ENCODE data around the gene WDSUB1.

WDSUB1 gene

DNA sequence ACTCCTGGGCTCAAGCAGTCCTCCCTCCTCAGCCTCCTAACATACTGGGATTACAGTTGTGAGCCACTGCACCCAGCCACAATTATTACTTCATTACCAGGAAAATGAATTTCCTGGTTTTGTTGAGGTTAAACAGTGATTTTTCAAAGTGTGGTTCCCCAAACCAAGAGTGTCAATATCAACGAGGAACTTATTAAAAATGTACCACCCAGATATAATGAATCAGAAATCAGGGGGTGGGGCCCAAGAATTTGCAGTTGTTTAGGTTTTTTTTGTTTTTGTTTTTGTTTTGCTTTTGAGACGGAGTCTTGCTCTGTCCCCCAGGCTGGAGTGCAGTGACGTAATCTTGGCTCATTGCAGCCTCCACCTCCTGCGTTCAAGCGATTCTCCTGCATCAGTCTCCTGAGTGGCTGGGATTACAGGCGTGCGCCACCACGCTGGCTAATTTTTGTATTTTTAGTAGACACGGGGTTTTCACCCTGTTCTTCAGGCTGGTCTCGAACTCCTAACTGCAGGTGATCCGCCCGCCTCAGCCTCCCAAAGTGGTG is 94.1 kb downstream of the WDSUB1 start:
- peaks cover 1% of the 10 kb centered on the region for H3K9me3 ChIP-seq (ENCODE audit: insufficient read depth, low read depth, low read length)
- no peak overlapping the region for H2AFZ ChIP-seq (ENCODE audit: insufficient read depth, low read length, poor library complexity)
- no peak overlapping the region for H3K14ac ChIP-seq (ENCODE audit: low read length)
- H3K23ac ChIP-seq (ENCODE audit: low read length), result no peak overlapping the region
- H3K27ac ChIP-seq (ENCODE audit: low read depth, low read length), result no peak overlapping the region
- no peak overlapping the region for H2BK12ac ChIP-seq (ENCODE audit: low read length)
- no peak overlapping the region for H4K8ac ChIP-seq (ENCODE audit: low read depth, low read length)
- no peak overlapping the region for H4K91ac ChIP-seq (ENCODE audit: low read depth, low read length)
- no peak overlapping the region for H2AK5ac ChIP-seq (ENCODE audit: low read length)
- WGBS (ENCODE audit: extremely low coverage, insufficient coverage, insufficient read length), result no CpG with 5 or more reads among the region's 12 CpGs
- no peak overlapping the region for H3K9ac ChIP-seq (ENCODE audit: low read length)
- no peak overlapping the region for H3K4me3 ChIP-seq (ENCODE audit: low read depth, low read length)
- H4K12ac ChIP-seq (ENCODE audit: low read depth, low read length), result no peak overlapping the region
- H3K18ac ChIP-seq (ENCODE audit: low read length), result no peak overlapping the region
- no peak overlapping the region for H3K4ac ChIP-seq (ENCODE audit: low read depth, low read length)
- no peaks in the 10 kb centered on the region for H3K79me2 ChIP-seq (ENCODE audit: control insufficient read depth, insufficient read depth, low read length, poor library complexity)
- DNase-seq, result no peak
- H2BK5ac ChIP-seq (ENCODE audit: low read depth, low read length, poor library complexity), result no peak overlapping the region
- H3K27me3 ChIP-seq (ENCODE audit: insufficient read depth, low read length), result no peaks in the 10 kb centered on the region
- no peak overlapping the region for H3K4me2 ChIP-seq (ENCODE audit: low read length)
- H3K4me1 ChIP-seq (ENCODE audit: control insufficient read depth in 1 of 2, insufficient read depth in 2 of 2, low read length in 2 of 2), result no peaks in the 10 kb centered on the region
- H2BK120ac ChIP-seq (ENCODE audit: insufficient read depth, low read length, poor library complexity), result no peak overlapping the region
- no peaks in the 10 kb centered on the region for H3K79me1 ChIP-seq (ENCODE audit: low read length)
- peaks cover 30 to 41% of the 10 kb centered on the region in 2 experiments for H3K36me3 ChIP-seq (ENCODE audit: control insufficient read depth in 1 of 2, insufficient read depth in 2 of 2, low read length in 2 of 2)

DNA sequence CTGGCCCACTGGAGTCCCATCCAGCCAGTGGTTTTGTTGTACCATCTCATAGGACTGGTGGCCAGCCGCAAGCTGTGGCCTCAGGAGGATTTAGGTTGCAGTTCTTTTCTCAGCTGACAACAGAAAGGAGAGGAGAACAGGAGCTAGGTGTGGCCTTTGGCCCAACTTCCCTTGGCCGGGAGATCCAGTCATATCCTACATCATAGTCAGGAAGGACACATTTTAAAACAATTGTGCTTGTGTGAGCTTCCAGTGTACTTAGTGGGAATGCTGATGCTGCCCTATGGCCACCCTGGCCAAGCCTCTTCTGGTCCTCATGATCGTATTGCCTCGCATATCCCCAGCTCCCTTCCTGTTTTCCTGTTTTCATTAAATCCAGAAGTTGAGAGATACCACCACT is 98.1 kb downstream of the WDSUB1 start:
- Histone ChIP-seq H4K12ac (ENCODE audit: low read depth, low read length) (no peak overlapping the region), H3K4me3 (ENCODE audit: low read depth, low read length) (no peak overlapping the region)

DNA sequence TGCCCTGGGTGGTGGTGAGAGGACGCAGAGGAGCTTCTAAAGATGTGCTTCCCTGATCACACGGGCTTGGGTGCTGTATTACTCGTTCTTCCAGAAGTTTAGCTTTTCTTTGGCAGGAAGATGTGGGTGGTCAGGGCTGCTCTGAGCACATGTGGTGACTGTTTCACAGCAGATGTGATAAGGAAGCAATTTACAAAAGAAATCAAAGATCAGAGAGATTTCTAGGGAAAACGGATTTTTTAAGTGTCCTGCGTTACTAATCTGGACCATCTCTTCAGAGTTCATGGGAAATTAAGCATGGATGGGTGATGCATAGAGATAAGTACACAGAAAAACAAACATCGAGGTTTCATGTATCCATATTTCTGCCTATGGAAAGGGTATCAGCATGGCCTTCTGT is 99.4 kb downstream of the WDSUB1 start:
- no peak overlapping the region for H4K12ac ChIP-seq (ENCODE audit: low read depth, low read length)
- H2BK5ac ChIP-seq (ENCODE audit: low read depth, low read length, poor library complexity), result no peak overlapping the region
- no peak overlapping the region for H3K9ac ChIP-seq (ENCODE audit: low read length)
- H3K4ac ChIP-seq (ENCODE audit: low read depth, low read length), result no peak overlapping the region
- H3K14ac ChIP-seq (ENCODE audit: low read length), result no peak overlapping the region
- no peak overlapping the region for H3K27ac ChIP-seq (ENCODE audit: low read depth, low read length)
- no peak overlapping the region for H2BK12ac ChIP-seq (ENCODE audit: low read length)
- no peak overlapping the region for H2AK5ac ChIP-seq (ENCODE audit: low read length)
- H4K91ac ChIP-seq (ENCODE audit: low read depth, low read length), result no peak overlapping the region
- H3K23ac ChIP-seq (ENCODE audit: low read length), result no peak overlapping the region
- no peaks in the 10 kb centered on the region for H3K27me3 ChIP-seq (ENCODE audit: insufficient read depth, low read length)
- peaks cover 15 to 18% of the 10 kb centered on the region in 2 experiments for H3K4me1 ChIP-seq (ENCODE audit: control insufficient read depth in 1 of 2, insufficient read depth in 2 of 2, low read length in 2 of 2)
- no peaks in the 10 kb centered on the region for H3K79me1 ChIP-seq (ENCODE audit: low read length)
- H3K9me3 ChIP-seq (ENCODE audit: insufficient read depth, low read depth, low read length), result peaks cover 1% of the 10 kb centered on the region
- no peak overlapping the region for H3K4me2 ChIP-seq (ENCODE audit: low read length)
- no peak overlapping the region for H2AFZ ChIP-seq (ENCODE audit: insufficient read depth, low read length, poor library complexity)
- no peak overlapping the region for H3K18ac ChIP-seq (ENCODE audit: low read length)
- WGBS (ENCODE audit: extremely low coverage, insufficient coverage, insufficient read length), result no CpG with 5 or more reads among the region's 6 CpGs
- peaks cover 26 to 35% of the 10 kb centered on the region in 2 experiments for H3K36me3 ChIP-seq (ENCODE audit: control insufficient read depth in 1 of 2, insufficient read depth in 2 of 2, low read length in 2 of 2)
- H4K8ac ChIP-seq (ENCODE audit: low read depth, low read length), result no peak overlapping the region
- no peaks in the 10 kb centered on the region for H3K79me2 ChIP-seq (ENCODE audit: control insufficient read depth, insufficient read depth, low read length, poor library complexity)
- H2BK120ac ChIP-seq (ENCODE audit: insufficient read depth, low read length, poor library complexity), result no peak overlapping the region
- peak; percentile 90 to 94 for DNase-seq
- H3K4me3 ChIP-seq (ENCODE audit: low read depth, low read length), result no peak overlapping the region

More for the DNA sequence above, 98.1 kb downstream of the WDSUB1 start:
- no peak overlapping the region for H3K14ac ChIP-seq (ENCODE audit: low read length)
- peaks cover 24 to 35% of the 10 kb centered on the region in 2 experiments for H3K36me3 ChIP-seq (ENCODE audit: control insufficient read depth in 1 of 2, insufficient read depth in 2 of 2, low read length in 2 of 2)
- no peak overlapping the region for H3K27ac ChIP-seq (ENCODE audit: low read depth, low read length)
- H3K9me3 ChIP-seq (ENCODE audit: insufficient read depth, low read depth, low read length), result peaks cover 1% of the 10 kb centered on the region
- WGBS (ENCODE audit: extremely low coverage, insufficient coverage, insufficient read length), result no CpG with 5 or more reads among the region's 4 CpGs
- H3K4ac ChIP-seq (ENCODE audit: low read depth, low read length), result no peak overlapping the region
- no peak overlapping the region for H2BK120ac ChIP-seq (ENCODE audit: insufficient read depth, low read length, poor library complexity)
- H4K91ac ChIP-seq (ENCODE audit: low read depth, low read length), result no peak overlapping the region
- no peak overlapping the region for H3K9ac ChIP-seq (ENCODE audit: low read length)
- H2BK12ac ChIP-seq (ENCODE audit: low read length), result no peak overlapping the region
- H3K79me1 ChIP-seq (ENCODE audit: low read length), result no peaks in the 10 kb centered on the region
- H3K4me1 ChIP-seq (ENCODE audit: control insufficient read depth in 1 of 2, insufficient read depth in 2 of 2, low read length in 2 of 2), result peaks cover 10% of the 10 kb centered on the region in 2 experiments
- H3K18ac ChIP-seq (ENCODE audit: low read length), result no peak overlapping the region
- DNase-seq, result no peak
- no peak overlapping the region for H3K23ac ChIP-seq (ENCODE audit: low read length)
- H2AFZ ChIP-seq (ENCODE audit: insufficient read depth, low read length, poor library complexity), result no peak overlapping the region
- H2BK5ac ChIP-seq (ENCODE audit: low read depth, low read length, poor library complexity), result no peak overlapping the region
- H4K8ac ChIP-seq (ENCODE audit: low read depth, low read length), result no peak overlapping the region
- H3K27me3 ChIP-seq (ENCODE audit: insufficient read depth, low read length), result no peaks in the 10 kb centered on the region
- H3K4me2 ChIP-seq (ENCODE audit: low read length), result no peak overlapping the region
- H2AK5ac ChIP-seq (ENCODE audit: low read length), result no peak overlapping the region
- no peaks in the 10 kb centered on the region for H3K79me2 ChIP-seq (ENCODE audit: control insufficient read depth, insufficient read depth, low read length, poor library complexity)

DNA sequence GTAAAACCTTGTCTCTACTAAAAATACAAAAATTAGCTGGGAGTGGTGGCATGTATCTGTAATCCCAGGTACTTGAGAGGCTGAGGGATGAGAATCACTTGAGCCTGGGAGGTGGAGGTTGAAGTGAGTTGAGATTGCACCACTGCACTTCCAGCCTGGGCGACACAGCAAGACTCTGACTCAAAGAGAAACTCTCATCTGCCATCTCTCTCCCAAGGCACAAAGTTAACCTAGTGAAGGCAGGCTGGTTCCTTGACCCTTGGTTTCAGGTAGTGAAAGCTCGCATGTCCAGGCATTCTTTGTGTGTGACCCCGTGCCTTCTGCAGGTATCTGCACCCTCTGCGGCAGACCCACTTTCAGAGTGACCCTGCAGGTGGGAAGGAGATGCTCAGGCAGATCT is 100.0 kb downstream of the WDSUB1 start:
- Histone ChIP-seq H3K79me2 (ENCODE audit: control insufficient read depth, insufficient read depth, low read length, poor library complexity) (no peaks in the 10 kb centered on the region), H3K79me1 (ENCODE audit: low read length) (no peaks in the 10 kb centered on the region), H2BK5ac (ENCODE audit: low read depth, low read length, poor library complexity) (no peak overlapping the region), H3K23ac (ENCODE audit: low read length) (no peak overlapping the region), H3K14ac (ENCODE audit: low read length) (no peak overlapping the region), H3K27ac (ENCODE audit: low read depth, low read length) (no peak overlapping the region), H4K8ac (ENCODE audit: low read depth, low read length) (no peak overlapping the region), H3K9me3 (ENCODE audit: insufficient read depth, low read depth, low read length) (peaks cover 1% of the 10 kb centered on the region), H2BK12ac (ENCODE audit: low read length) (no peak overlapping the region), H3K36me3 (ENCODE audit: control insufficient read depth in 1 of 2, insufficient read depth in 2 of 2, low read length in 2 of 2) (peaks cover 26 to 35% of the 10 kb centered on the region in 2 experiments), H3K27me3 (ENCODE audit: insufficient read depth, low read length) (no peaks in the 10 kb centered on the region), H3K9ac (ENCODE audit: low read length) (no peak overlapping the region), H3K4me3 (ENCODE audit: low read depth, low read length) (no peak overlapping the region), H3K4me2 (ENCODE audit: low read length) (no peak overlapping the region), H3K4me1 (ENCODE audit: control insufficient read depth in 1 of 2, insufficient read depth in 2 of 2, low read length in 2 of 2) (peaks cover 15 to 18% of the 10 kb centered on the region in 2 experiments), H4K12ac (ENCODE audit: low read depth, low read length) (no peak overlapping the region), H2BK120ac (ENCODE audit: insufficient read depth, low read length, poor library complexity) (no peak overlapping the region), H3K4ac (ENCODE audit: low read depth, low read length) (no peak overlapping the region), H2AK5ac (ENCODE audit: low read length) (no peak overlapping the region), H2AFZ (ENCODE audit: insufficient read depth, low read length, poor library complexity) (no peak overlapping the region), H3K18ac (ENCODE audit: low read length) (no peak overlapping the region), H4K91ac (ENCODE audit: low read depth, low read length) (no peak overlapping the region)
- WGBS (ENCODE audit: extremely low coverage, insufficient coverage, insufficient read length), result no CpG with 5 or more reads among the region's 4 CpGs
- DNase-seq, result no peak
